K562 (cell line): ENCODE measurements around the gene BCL2L1. TPM values are rescaled to one million over a fixed set of nuclear protein-coding genes. Genes with fewer than 3 reads are reported as not detected.

Source experiments
- AFF1 ChIP-seq, 2 experiments: fragments of 450-650 bp; IDR thresholded peaks; 2 replicates each; pipeline ENCODE4 v1.6.1; 2018; ENCODE audit warnings: mild to moderate bottlenecking in 2 of 2, low read depth in 1 of 2; ENCODE audit not compliant: partially characterized antibody in 2 of 2
- ATF7 ChIP-seq: fragments of 450-650 bp; IDR thresholded peaks from 2 replicates; pipeline ENCODE4 v1.7.1; 2014; ENCODE audit warnings: mild to moderate bottlenecking, moderate library complexity
- BACH1 ChIP-seq: fragments of 200-800 bp; sonication (Bioruptor generic); IDR thresholded peaks from 2 replicates; pipeline ENCODE4 v1.6.1; 2016; ENCODE audit warnings: missing genetic modification characterization, missing compliant biosample characterization
- BCOR ChIP-seq: fragments of 450-650 bp; IDR thresholded peaks from 2 replicates; pipeline ENCODE4 v1.6.1; 2016
- CTBP1 ChIP-seq: fragments of 450-650 bp; IDR thresholded peaks from 2 replicates; pipeline ENCODE4 v1.6.1; 2016; ENCODE audit warnings: borderline replicate concordance
- FOXA1 ChIP-seq: fragments of 450-650 bp; IDR thresholded peaks from 2 replicates; pipeline ENCODE4 v1.6.1; 2016; ENCODE audit warnings: mild to moderate bottlenecking, borderline replicate concordance
- KLF6 ChIP-seq: fragments of 250-450 bp; sonication (Bioruptor Pico); IDR thresholded peaks from 2 replicates; pipeline ENCODE4 v1.4.0; 2020; ENCODE audit warnings: mild to moderate bottlenecking, moderate library complexity, borderline replicate concordance
- L3MBTL2 ChIP-seq: fragments of 450-650 bp; IDR thresholded peaks from 2 replicates; pipeline ENCODE4 v1.6.1; 2016; ENCODE audit warnings: mild to moderate bottlenecking, moderate library complexity
- PHF8 ChIP-seq: fragments of 200-600 bp; sonication (generic); IDR thresholded peaks from 2 replicates; pipeline ENCODE4 v1.6.1; 2012; ENCODE audit warnings: mixed run types, mild to moderate bottlenecking, inconsistent platforms, low read length, moderate library complexity, borderline replicate concordance
- POLR3A ChIP-seq: IDR thresholded peaks from 2 replicates; pipeline ENCODE4 v1.6.1; 2011; ENCODE audit warnings: borderline replicate concordance, mild to moderate bottlenecking, moderate library complexity; ENCODE audit not compliant: insufficient read length, insufficient read depth; ENCODE audit errors: extremely low read depth
- RBFOX2 ChIP-seq: fragments of 200-400 bp; formaldehyde crosslinking; IDR thresholded peaks from 2 replicates; pipeline ENCODE4 v1.6.1; 2017; ENCODE audit warnings: low read depth, mild to moderate bottlenecking, low read length, moderate library complexity
- SMARCC2 ChIP-seq: fragments of 450-650 bp; IDR thresholded peaks from 2 replicates; pipeline ENCODE4 v1.6.1; 2017; ENCODE audit warnings: antibody characterized with exemption, moderate library complexity, mild to moderate bottlenecking, low read depth
- TCF3 ChIP-seq: sonication (generic); formaldehyde crosslinking; IDR thresholded peaks from 2 replicates; pipeline ENCODE4 v1.4.0; 2020; ENCODE audit warnings: mild to moderate bottlenecking, missing genetic modification reagents
- THRA ChIP-seq: fragments of 450-650 bp; IDR thresholded peaks from 2 replicates; pipeline ENCODE4 v1.6.1; 2017; ENCODE audit warnings: mild to moderate bottlenecking, moderate library complexity
- XRCC3 ChIP-seq: fragments of 450-650 bp; IDR thresholded peaks from 2 replicates; pipeline ENCODE4 v1.6.1; 2017; ENCODE audit warnings: mild to moderate bottlenecking, moderate library complexity
- ZNF589 ChIP-seq: fragments of 200-800 bp; sonication (Bioruptor generic); IDR thresholded peaks from 2 replicates; pipeline ENCODE4 v1.6.1; 2016; ENCODE audit warnings: low read depth, missing genetic modification characterization, missing compliant biosample characterization
- ZNF740 ChIP-seq, 3 experiments: fragments of 200-800 bp in 1 of 3; sonication (Bioruptor generic) in 1 of 3; sonication (generic) in 1 of 3; formaldehyde crosslinking in 1 of 3; IDR thresholded peaks; 2 replicates each; pipeline versions ENCODE4 v1.6.1 to v1.8.0; 2016 to 2022; ENCODE audit warnings: mild to moderate bottlenecking in 2 of 3, missing compliant biosample characterization in 2 of 3, missing genetic modification characterization in 2 of 3, missing genetic modification reagents in 1 of 3
- ZNF830 ChIP-seq: fragments of 250-450 bp; sonication (Bioruptor Pico); IDR thresholded peaks from 2 replicates; pipeline ENCODE4 v1.5.0; 2021; ENCODE audit warnings: mild to moderate bottlenecking
- polyA plus RNA-seq, 8 experiments: library from polyadenylated mRNA; depleted of rRNA in 4 of 8; stranded (reverse) in 5 of 8; unstranded in 3 of 8; fragments of >200 nt; fragmentation: Nextera tagmentation in 2 of 8; fragmentation: Illumina TruSeq in 1 of 8; extraction: Ambion mirVana in 2 of 8; extraction: Trizol in 1 of 8; gene quantifications; 2 replicates each; pipeline versions ENCODE4 v1.2.1 to v1.2.3, GENCODE V29; 2011 to 2014; ENCODE audit warnings: inconsistent platforms in 1 of 8, missing spikeins in 1 of 8
- total RNA-seq, 7 experiments: library from RNA; depleted of rRNA in 6 of 7; stranded (reverse); fragments of >200 nt in 6 of 7; fragmentation: Illumina TruSeq in 2 of 7; extraction: Trizol in 2 of 7; gene quantifications; 2 replicates each; pipeline versions ENCODE4 v1.2.1 to v1.2.3, GENCODE V29; 2011 to 2021; ENCODE audit warnings: low replicate concordance in 1 of 7

Gene BCL2L1
- total and polyA plus RNA-seq, 9 of the 15 experiments (the other 6 are each of a cell fraction or from before 2014, with no cell fraction given): 3.3 to 182 (median 120) TPM

GRCh38 chr20:31674895-31675827, 47.5 kb downstream of the BCL2L1 start (continued):
- TF ChIP-seq THRA (no peak), AFF1 (IDR thresholded peaks at IDR 0.05; ENCODE audit: low read depth in 1 of 2, partially characterized antibody in 2 of 2) (peak in 1 of 2 experiments; percentile 22), KLF6 (peak; percentile 44), POLR3A (no peak), FOXA1 (no peak), ZNF589 (CRISPR knock-in tag) (peak; percentile 85), BACH1 (tag) (peak; percentile 41; the same call in 1 of the 2 replicates), TCF3 (CRISPR knock-in tag) (peak; percentile 82), CTBP1 (peak; percentile 57), L3MBTL2 (peak; percentile 44), PHF8 (peak; percentile 18; the same call in 1 of the 2 replicates), ZNF830 (CRISPR knock-in tag) (0 out of 2 replicates have a peak, but pooled peaks have one; percentile 15), SMARCC2 (peak; percentile 28; the same call in 1 of the 2 replicates), ATF7 (peak; percentile 59; the same call in 1 of the 2 replicates), ZNF740 (CRISPR knock-in tag; IDR thresholded peaks at IDR 0.05) (no peak), ZNF740 (tag; IDR thresholded peaks at IDR 0.05) (peak in 1 of 2 experiments; percentile 78; a peak in 2 of 4 replicates), RBFOX2 (peak; percentile 58), XRCC3 (no peak), BCOR (peak; percentile 92)
